Thyroid gland (tissue), 4 donors: ENCODE measurements around the gene ELF3. TPM values are rescaled to one million over a fixed set of nuclear protein-coding genes. Genes with fewer than 3 reads are reported as not detected.
"Not testable (repeated sequence)": the region's sequence is repeated elsewhere in the genome, so short reads cannot be mapped to it uniquely, and the experiment has no call there.

ENCODE experiments used
- DNase-seq, 2 donors: peaks; one replicate each; pipeline ENCODE4 v3.0.0-alpha.2; 2019
- H3K27ac ChIP-seq, 3 donors: fragments of 200-600 bp; sonication (generic); 1 replicate in 2 of 3; 2 replicates in 1 of 3; pipeline ENCODE4 v1.5.1; 2016 to 2019; ENCODE audit warnings: mild to moderate bottlenecking in 1 of 3, moderate library complexity in 1 of 3
- H3K27me3 ChIP-seq: fragments of 200-600 bp; sonication (generic); one replicate; pipeline ENCODE4 v1.5.1; 2019
- H3K36me3 ChIP-seq, 2 donors: fragments of 200-600 bp; sonication (generic); one replicate each; pipeline ENCODE4 v1.5.1; 2016 to 2019
- H3K4me1 ChIP-seq, 2 donors: fragments of 200-600 bp; sonication (generic); one replicate each; pipeline ENCODE4 v1.5.1; 2017 to 2019
- H3K4me3 ChIP-seq, 3 donors: fragments of 200-600 bp; sonication (generic); replicated peaks in 1 of 3; 1 replicate in 2 of 3; 2 replicates in 1 of 3; pipeline ENCODE4 v1.5.1; 2016; ENCODE audit warnings: mild to moderate bottlenecking in 1 of 3
- H3K9me3 ChIP-seq: fragments of 200-600 bp; sonication (generic); one replicate; pipeline ENCODE4 v1.5.1; 2017
- CTCF ChIP-seq, 6 experiments: fragments of 200-600 bp in 3 of 6; fragments of 450-650 bp in 3 of 6; sonication (generic) in 3 of 6; IDR thresholded peaks; one replicate each; pipeline ENCODE4 v1.5.1; 2016 to 2019; ENCODE audit warnings: antibody characterized with exemption in 6 of 6, mild to moderate bottlenecking in 2 of 6, inconsistent platforms in 1 of 6, moderate library complexity in 1 of 6
- POLR2A ChIP-seq, 2 donors: fragments of 450-650 bp; IDR thresholded peaks; one replicate each; pipeline ENCODE4 v1.6.1; 2017; ENCODE audit warnings: antibody characterized with exemption in 2 of 2, mild to moderate bottlenecking in 2 of 2, moderate library complexity in 1 of 2
- WGBS, 2 donors: methylation state at CpG; one replicate each; pipeline ENCODE4 v1.1.5; 2017; 5-methylcytosine and 5-hydroxymethylcytosine counted together
- intact Hi-C: fragments of 100-400 bp; cut with DNase I; formaldehyde crosslinking; loops from one replicate; pipeline ENCODE4 v1.15.1; 2023
- total RNA-seq, 4 donors: library from RNA; depleted of rRNA; stranded (reverse); fragments of >200 nt; gene quantifications; one replicate each; pipeline ENCODE4 v1.2.3, GENCODE V29; 2016

The ELF3 gene
- total RNA-seq, 4 donors from 2014 or later: 6.6 to 28.8 (median 12.6) TPM

- no peak overlapping the region for H3K4me3 ChIP-seq
- intact Hi-C loops: no loop called here
- no peaks in the 10 kb centered on the region for H3K27me3 ChIP-seq
- WGBS, 2 donors: 91 to 92% methylated on average over 19 to 21 of the region's 21 CpGs
- no peaks in the 10 kb centered on the region for H3K9me3 ChIP-seq
- no peak overlapping the region for H3K27ac ChIP-seq
- peaks cover 5 to 11% of the 10 kb centered on the region in 2 donors for H3K36me3 ChIP-seq
- TF ChIP-seq POLR2A (IDR thresholded peaks at IDR 0.05): no peak
- no peak for TF ChIP-seq CTCF (IDR thresholded peaks at IDR 0.05)
- no peak for DNase-seq
- peaks cover 6 to 25% of the 10 kb centered on the region in 2 donors for H3K4me1 ChIP-seq
These were observed 6.7 kb downstream of the ELF3 start for GRCh38 chr1:202016811-202017748.

GRCh38 chr1:202017749-202018467, 7.5 kb downstream of the ELF3 start:
- H3K4me3 ChIP-seq: no peak overlapping the region
- no peak for DNase-seq
- peak overlapping the region in 1 of 3 donors; percentile 47 for H3K27ac ChIP-seq
- H3K9me3 ChIP-seq: no peaks in the 10 kb centered on the region
- no peaks in the 10 kb centered on the region for H3K27me3 ChIP-seq
- H3K36me3 ChIP-seq: peaks cover 5 to 9% of the 10 kb centered on the region in 2 donors
- peaks cover 6 to 29% of the 10 kb centered on the region in 2 donors for H3K4me1 ChIP-seq
- WGBS, 2 donors: 74 to 79% methylated on average over 16 of the region's 18 CpGs
- TF ChIP-seq POLR2A (IDR thresholded peaks at IDR 0.05) (no peak), CTCF (IDR thresholded peaks at IDR 0.05) (no peak)
- intact Hi-C loops: no loop called here

- intact Hi-C loops: no loop called here
- no peaks in the 10 kb centered on the region for H3K9me3 ChIP-seq
- H3K27ac ChIP-seq: peak overlapping the region in 1 of 3 donors; percentile 47
- H3K4me1 ChIP-seq: peaks cover 6 to 34% of the 10 kb centered on the region in 2 donors
- no peak for TF ChIP-seq CTCF (IDR thresholded peaks at IDR 0.05)
- TF ChIP-seq POLR2A (IDR thresholded peaks at IDR 0.05): no peak
- no peak overlapping the region for H3K4me3 ChIP-seq
- H3K36me3 ChIP-seq: peaks cover 1 to 5% of the 10 kb centered on the region in 2 donors
- no peaks in the 10 kb centered on the region for H3K27me3 ChIP-seq
- 67 to 68% methylated on average over 17 of the region's 19 CpGs for WGBS, 2 donors
- no peak for DNase-seq
These were observed 8.3 kb downstream of the ELF3 start for GRCh38 chr1:202018468-202019234.

- H3K4me3 ChIP-seq, intact Hi-C loops, H3K27me3 ChIP-seq, H3K9me3 ChIP-seq, DNase-seq, H3K36me3 ChIP-seq: not testable (repeated sequence)
- Histone ChIP-seq H3K4me1 (peaks cover 6 to 34% of the 10 kb centered on the region in 2 donors), H3K27ac (peak overlapping the region in 1 of 3 donors; percentile 30)
- WGBS, 2 donors: 90 to 91% methylated on average over 8 of the region's 8 CpGs
These were observed 8.8 kb downstream of the ELF3 start for GRCh38 chr1:202019235-202019558.

DNA sequence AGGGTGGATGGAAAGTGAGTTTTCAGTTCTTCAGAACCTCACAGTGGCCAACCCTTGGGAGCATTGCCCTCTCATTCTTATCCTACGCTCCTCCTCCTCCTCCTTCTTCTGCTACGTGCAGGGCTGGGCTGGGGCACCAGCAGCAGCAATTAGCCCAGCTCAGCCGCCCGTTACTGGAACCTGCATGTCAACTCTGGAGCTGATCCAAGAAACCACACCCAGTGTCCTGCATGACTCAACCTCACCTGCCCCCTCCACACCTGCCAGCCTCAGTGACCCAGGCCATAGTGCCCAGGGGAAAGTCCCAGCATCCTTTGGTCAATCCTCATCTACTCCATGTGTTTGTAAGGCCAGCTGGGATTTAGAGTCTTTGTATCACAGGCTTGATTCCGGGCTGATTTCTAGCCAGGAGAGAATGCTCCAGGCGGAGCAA, 12.6 kb downstream of the ELF3 start:
- intact Hi-C loops: no loop called here
- H3K36me3 ChIP-seq: no peaks in the 10 kb centered on the region
- no peak overlapping the region for H3K27ac ChIP-seq
- peaks cover 6 to 17% of the 10 kb centered on the region in 2 donors for H3K4me1 ChIP-seq
- H3K9me3 ChIP-seq: no peaks in the 10 kb centered on the region
- DNase-seq: peak; percentile 80 to 86
- TF ChIP-seq POLR2A (IDR thresholded peaks at IDR 0.05) (no peak), CTCF (IDR thresholded peaks at IDR 0.05) (no peak)
- no peaks in the 10 kb centered on the region for H3K27me3 ChIP-seq
- 36 to 40% methylated on average over 6 of the region's 6 CpGs for WGBS, 2 donors
- H3K4me3 ChIP-seq: no peak overlapping the region
